CD4-positive, alpha-beta T cell treated with Interferon gamma for 1 hour (primary cell): ENCODE measurements around the gene CCDC14.
"Not testable (repeated sequence)": the region's sequence is repeated elsewhere in the genome, so short reads cannot be mapped to it uniquely, and the experiment has no call there.

Source experiments
- DNase-seq: peaks from one replicate; pipeline ENCODE4 v3.0.0-alpha.2; 2020

CCDC14 gene

GRCh38 chr3:123892195-123892594, 68.8 kb downstream of the CCDC14 start:
- no peak for DNase-seq

- not testable (repeated sequence) for DNase-seq
Observed at GRCh38 chr3:123890991-123891390, 70.0 kb downstream of the CCDC14 start.

GRCh38 chr3:123890162-123890561, 70.9 kb downstream of the CCDC14 start:
- DNase-seq = not testable (repeated sequence)

- DNase-seq = no peak
Observed at GRCh38 chr3:123884993-123885392, 76.0 kb downstream of the CCDC14 start.

GRCh38 chr3:123884203-123884831, 76.7 kb downstream of the CCDC14 start, which contains the start of gene MYLK:
MYLK (minus strand) TSS chr3:123884332; CDS start chr3:123793841, 90,491 bp downstream.
- peak; percentile 41 for DNase-seq

GRCh38 chr3:123883701-123884202, 77.3 kb downstream of the CCDC14 start:
- no peak for DNase-seq

GRCh38 chr3:123883111-123883510, 77.9 kb downstream of the CCDC14 start:
- no peak for DNase-seq

GRCh38 chr3:123881771-123882170, 79.3 kb downstream of the CCDC14 start:
- no peak for DNase-seq

- no peak for DNase-seq
Observed at GRCh38 chr3:123880998-123881561, 79.9 kb downstream of the CCDC14 start.

- DNase-seq = no peak
Observed at GRCh38 chr3:123878807-123879206, 82.2 kb downstream of the CCDC14 start.

GRCh38 chr3:123877965-123878364, 83.1 kb downstream of the CCDC14 start:
- no peak for DNase-seq

- DNase-seq = no peak
Observed at GRCh38 chr3:123877466-123877865, 83.6 kb downstream of the CCDC14 start.

GRCh38 chr3:123876858-123877257, 84.2 kb downstream of the CCDC14 start:
- DNase-seq = no peak

- no peak for DNase-seq
Observed at GRCh38 chr3:123872621-123873020, 88.4 kb downstream of the CCDC14 start.

GRCh38 chr3:123871946-123872345, 89.1 kb downstream of the CCDC14 start:
- DNase-seq = no peak

- DNase-seq = no peak
Observed at GRCh38 chr3:123870033-123870432, 91.0 kb downstream of the CCDC14 start.

- no peak for DNase-seq
Observed at GRCh38 chr3:123869165-123869564, 91.9 kb downstream of the CCDC14 start.

GRCh38 chr3:123864706-123865105, 96.3 kb downstream of the CCDC14 start:
- DNase-seq = no peak
